Astrocyte (in vitro differentiated cells and primary cell): ENCODE data around the gene PCBP4. TPM values are rescaled to one million over a fixed set of nuclear protein-coding genes. Genes with fewer than 3 reads are reported as not detected.

Source experiments
- DNase-seq: peaks from one replicate; pipeline ENCODE4 v3.0.0-alpha.2; 2010; ENCODE audit warnings: low read depth
- FAIRE-seq: peaks from 2 replicates; lab custom pipeline; 2011; peaks lifted over from hg19 to GRCh38; lab: Jason Lieb, UNC
- H2AFZ ChIP-seq: 2 replicates; pipeline ENCODE4 v1.6.0; 2012; ENCODE audit warnings: low read depth, low read length, inconsistent platforms
- H3K27ac ChIP-seq: 2 replicates; pipeline ENCODE4 v1.5.1; 2011; ENCODE audit warnings: low read depth, low read length, inconsistent platforms
- H3K27me3 ChIP-seq: 2 replicates; pipeline ENCODE4 v1.6.0; 2011; ENCODE audit warnings: low read length, inconsistent platforms; ENCODE audit not compliant: insufficient read depth
- H3K36me3 ChIP-seq: 2 replicates; pipeline ENCODE4 v1.5.1; 2011; ENCODE audit warnings: low read length, inconsistent platforms; ENCODE audit not compliant: insufficient read depth
- H3K4me1 ChIP-seq: 2 replicates; pipeline ENCODE4 v1.5.1; 2011; ENCODE audit warnings: low read length, inconsistent platforms; ENCODE audit not compliant: insufficient read depth
- H3K4me2 ChIP-seq: 2 replicates; pipeline ENCODE4 v1.6.0; 2012; ENCODE audit warnings: low read length, inconsistent platforms
- H3K4me3 ChIP-seq: 2 replicates; pipeline ENCODE4 v1.5.1; 2011; ENCODE audit warnings: low read depth, mild to moderate bottlenecking, low read length, inconsistent platforms; ENCODE audit not compliant: insufficient read depth
- H3K79me2 ChIP-seq: 2 replicates; pipeline ENCODE4 v1.6.0; 2012; ENCODE audit warnings: mild to moderate bottlenecking, low read length, inconsistent platforms; ENCODE audit not compliant: insufficient read depth
- H3K9ac ChIP-seq: 2 replicates; pipeline ENCODE4 v1.6.0; 2012; ENCODE audit warnings: mild to moderate bottlenecking, low read length, inconsistent platforms
- H3K9me3 ChIP-seq: 2 replicates; pipeline ENCODE4 v1.5.1; 2012; ENCODE audit warnings: low read depth, mild to moderate bottlenecking, low read length, inconsistent platforms; ENCODE audit not compliant: insufficient read depth
- H4K20me1 ChIP-seq: 2 replicates; pipeline ENCODE4 v1.6.0; 2012; ENCODE audit warnings: low read length, inconsistent platforms; ENCODE audit not compliant: insufficient read depth
- H3K27ac Mint-ChIP-seq: one replicate; pipeline ENCODE4 v1.8.0; 2021; ENCODE audit warnings: mild to moderate bottlenecking, mixed read lengths; ENCODE audit not compliant: unreplicated experiment
- H3K27me3 Mint-ChIP-seq: one replicate; pipeline ENCODE4 v1.8.0; 2021; ENCODE audit warnings: low read depth, mixed read lengths; ENCODE audit not compliant: unreplicated experiment
- H3K36me3 Mint-ChIP-seq: one replicate; pipeline ENCODE4 v1.8.0; 2021; ENCODE audit warnings: low read depth, mixed read lengths; ENCODE audit not compliant: unreplicated experiment
- H3K4me1 Mint-ChIP-seq: one replicate; pipeline ENCODE4 v1.8.0; 2021; ENCODE audit warnings: low read depth, mixed read lengths; ENCODE audit not compliant: unreplicated experiment
- H3K4me3 Mint-ChIP-seq: one replicate; pipeline ENCODE4 v1.8.0; 2021; ENCODE audit warnings: mild to moderate bottlenecking, moderate library complexity, mixed read lengths; ENCODE audit not compliant: unreplicated experiment
- H3K9me3 Mint-ChIP-seq: one replicate; pipeline ENCODE4 v1.8.0; 2021; ENCODE audit warnings: mild to moderate bottlenecking, mixed read lengths; ENCODE audit not compliant: unreplicated experiment
- EZH2 ChIP-seq: IDR thresholded peaks from 2 replicates; pipeline ENCODE4 v1.6.1; 2012; ENCODE audit warnings: mild to moderate bottlenecking, low read length, inconsistent platforms; ENCODE audit not compliant: insufficient read depth
- total RNA-seq: library from RNA; stranded (reverse); gene quantifications from 2 replicates; pipeline ENCODE4 v1.2.1, GENCODE V29; 2021
- TF ChIP-seq, protein P1 (sequence below): IDR thresholded peaks from 2 replicates; pipeline ENCODE4 v1.5.1; 2011; ENCODE audit warnings: low read depth, mild to moderate bottlenecking, inconsistent platforms, low read length, moderate library complexity; ENCODE audit not compliant: insufficient read depth

The PCBP4 gene
- total RNA-seq, 1 donor from 2014 or later = 102 TPM

DNA sequence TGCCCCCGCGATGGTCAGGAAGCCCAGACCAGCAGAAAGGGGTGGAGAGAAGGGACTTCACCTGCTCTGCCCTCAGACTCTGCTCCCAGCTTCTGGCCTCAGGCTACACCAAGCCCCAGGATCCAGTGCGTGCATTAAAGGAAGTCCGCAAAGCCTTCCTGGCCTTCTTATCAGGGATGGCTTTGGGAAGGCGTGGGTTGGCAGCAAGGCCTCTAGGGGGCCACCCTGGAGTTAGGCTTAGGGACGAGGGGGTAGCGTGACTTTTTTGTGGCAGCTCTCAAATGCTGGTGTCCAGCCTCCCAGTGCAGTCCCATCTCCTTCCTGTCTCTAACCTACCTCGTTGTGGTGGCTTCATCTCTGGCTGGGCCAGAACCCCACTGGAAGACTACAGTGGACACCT, 47.4 kb upstream of the PCBP4 start:
- FAIRE-seq = no peak
- no peaks in the 10 kb centered on the region for H3K9me3 Mint-ChIP-seq
- H2AFZ ChIP-seq = no peak overlapping the region
- TF ChIP-seq, protein P1, sequence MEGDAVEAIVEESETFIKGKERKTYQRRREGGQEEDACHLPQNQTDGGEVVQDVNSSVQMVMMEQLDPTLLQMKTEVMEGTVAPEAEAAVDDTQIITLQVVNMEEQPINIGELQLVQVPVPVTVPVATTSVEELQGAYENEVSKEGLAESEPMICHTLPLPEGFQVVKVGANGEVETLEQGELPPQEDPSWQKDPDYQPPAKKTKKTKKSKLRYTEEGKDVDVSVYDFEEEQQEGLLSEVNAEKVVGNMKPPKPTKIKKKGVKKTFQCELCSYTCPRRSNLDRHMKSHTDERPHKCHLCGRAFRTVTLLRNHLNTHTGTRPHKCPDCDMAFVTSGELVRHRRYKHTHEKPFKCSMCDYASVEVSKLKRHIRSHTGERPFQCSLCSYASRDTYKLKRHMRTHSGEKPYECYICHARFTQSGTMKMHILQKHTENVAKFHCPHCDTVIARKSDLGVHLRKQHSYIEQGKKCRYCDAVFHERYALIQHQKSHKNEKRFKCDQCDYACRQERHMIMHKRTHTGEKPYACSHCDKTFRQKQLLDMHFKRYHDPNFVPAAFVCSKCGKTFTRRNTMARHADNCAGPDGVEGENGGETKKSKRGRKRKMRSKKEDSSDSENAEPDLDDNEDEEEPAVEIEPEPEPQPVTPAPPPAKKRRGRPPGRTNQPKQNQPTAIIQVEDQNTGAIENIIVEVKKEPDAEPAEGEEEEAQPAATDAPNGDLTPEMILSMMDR = peak; percentile 22
- TF ChIP-seq EZH2 = no peak
- no peak for DNase-seq
- H3K9me3 ChIP-seq = no peaks in the 10 kb centered on the region
- no peak overlapping the region for H3K4me3 Mint-ChIP-seq
- no peaks in the 10 kb centered on the region for H3K4me1 ChIP-seq
- peaks cover 6% of the 10 kb centered on the region for H3K4me1 Mint-ChIP-seq
- peaks cover 2% of the 10 kb centered on the region for H3K27me3 Mint-ChIP-seq
- no peak overlapping the region for H3K27ac Mint-ChIP-seq
- no peaks in the 10 kb centered on the region for H3K79me2 ChIP-seq
- no peak overlapping the region for H3K4me3 ChIP-seq
- no peaks in the 10 kb centered on the region for H3K27me3 ChIP-seq
- no peaks in the 10 kb centered on the region for H3K36me3 ChIP-seq
- H3K4me2 ChIP-seq = no peak overlapping the region
- no peaks in the 10 kb centered on the region for H3K36me3 Mint-ChIP-seq
- H4K20me1 ChIP-seq = no peaks in the 10 kb centered on the region
- no peak overlapping the region for H3K9ac ChIP-seq
- no peak overlapping the region for H3K27ac ChIP-seq

DNA sequence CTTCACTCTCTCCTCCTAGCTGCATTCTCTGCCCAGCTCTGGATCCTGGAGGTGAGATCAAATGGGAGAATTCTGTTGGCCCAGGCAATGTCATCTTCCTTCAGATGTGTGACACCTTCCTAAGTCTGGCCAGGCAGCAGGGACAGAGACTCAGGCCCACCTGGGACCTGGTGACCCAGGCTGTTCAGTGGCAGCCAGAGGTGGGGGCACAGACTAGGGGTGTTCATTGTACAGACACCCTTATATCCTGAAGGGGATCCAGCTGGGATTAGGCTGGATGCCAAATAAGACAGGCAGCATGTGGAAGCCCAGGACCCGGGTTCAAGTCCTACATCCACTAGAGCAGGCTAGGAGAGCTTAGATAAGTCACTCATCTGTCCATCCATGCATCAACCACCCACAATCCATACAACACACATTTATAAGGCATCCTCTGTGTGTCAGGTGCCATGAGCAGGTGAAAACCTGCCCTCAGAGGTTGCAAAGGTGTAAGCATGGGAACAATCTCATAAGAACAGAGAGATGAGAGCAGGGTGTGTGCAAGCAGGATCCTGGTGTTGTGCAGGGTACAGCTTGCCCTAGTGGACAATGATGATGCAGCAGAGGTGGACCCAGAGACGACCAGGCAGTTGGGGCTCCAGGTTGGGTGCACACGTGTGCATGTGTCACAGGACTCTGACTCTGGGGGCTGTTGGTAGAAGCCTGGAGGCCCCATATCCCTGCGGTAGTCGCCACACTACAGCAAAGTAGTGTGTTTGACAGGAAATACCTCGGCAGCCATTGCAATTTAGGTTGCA, 46.7 kb upstream of the PCBP4 start:
- FAIRE-seq (no peak), DNase-seq (no peak)
- Histone ChIP-seq H3K4me2 (no peak overlapping the region), H2AFZ (no peak overlapping the region), H3K27ac (no peak overlapping the region), H4K20me1 (no peaks in the 10 kb centered on the region), H3K4me3 (no peak overlapping the region), H3K4me1 (no peaks in the 10 kb centered on the region), H3K9ac (no peak overlapping the region), H3K36me3 (no peaks in the 10 kb centered on the region), H3K79me2 (no peaks in the 10 kb centered on the region), H3K27me3 (no peaks in the 10 kb centered on the region), H3K9me3 (no peaks in the 10 kb centered on the region)
- Mint-ChIP-seq H3K9me3 (no peaks in the 10 kb centered on the region), H3K4me3 (no peak overlapping the region), H3K4me1 (peaks cover 3% of the 10 kb centered on the region), H3K27me3 (peaks cover 2% of the 10 kb centered on the region), H3K27ac (peak overlapping the region; percentile 26), H3K36me3 (no peaks in the 10 kb centered on the region)
- TF ChIP-seq, protein P1 = no peak
- no peak for TF ChIP-seq EZH2

DNA sequence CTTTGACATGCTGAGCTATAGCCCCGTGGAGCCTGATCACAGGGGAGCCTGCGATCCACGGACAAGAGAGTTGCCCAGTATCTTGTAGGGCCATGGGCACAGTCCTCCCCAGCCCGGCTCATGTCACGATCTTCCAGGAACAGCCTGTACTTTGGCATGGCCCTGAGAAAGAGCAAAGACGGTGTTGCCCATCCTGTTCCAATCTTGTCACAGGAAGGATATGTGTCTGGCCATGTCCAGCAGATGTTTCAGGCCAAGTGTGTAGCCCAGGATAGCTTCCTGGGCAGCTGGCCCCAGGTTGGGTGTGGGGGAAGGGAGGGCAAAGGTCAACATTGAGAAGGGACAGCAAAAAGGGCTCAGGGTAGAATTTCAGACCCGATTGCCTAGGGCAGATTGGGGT, 45.4 kb upstream of the PCBP4 start:
- Mint-ChIP-seq H3K36me3 (no peaks in the 10 kb centered on the region), H3K27me3 (peaks cover 2% of the 10 kb centered on the region), H3K9me3 (no peaks in the 10 kb centered on the region), H3K27ac (no peak overlapping the region), H3K4me3 (no peak overlapping the region), H3K4me1 (peaks cover 3% of the 10 kb centered on the region)
- no peak overlapping the region for H3K4me3 ChIP-seq
- no peaks in the 10 kb centered on the region for H3K4me1 ChIP-seq
- H3K4me2 ChIP-seq = no peak overlapping the region
- H3K27ac ChIP-seq = no peak overlapping the region
- no peaks in the 10 kb centered on the region for H3K36me3 ChIP-seq
- no peaks in the 10 kb centered on the region for H3K27me3 ChIP-seq
- DNase-seq (no peak), FAIRE-seq (no peak)
- H3K9me3 ChIP-seq = no peaks in the 10 kb centered on the region
- TF ChIP-seq EZH2 = no peak
- TF ChIP-seq, protein P1 = no peak
- H3K9ac ChIP-seq = no peak overlapping the region
- no peak overlapping the region for H2AFZ ChIP-seq
- no peaks in the 10 kb centered on the region for H3K79me2 ChIP-seq
- H4K20me1 ChIP-seq = no peaks in the 10 kb centered on the region
